HCT116 (cell line): ENCODE measurements around the gene PAQR6. TPM values are rescaled to one million over a fixed set of nuclear protein-coding genes. Genes with fewer than 3 reads are reported as not detected.

Source experiments
- ATAC-seq: fragments of 200-7000 bp; cut with Tn5 transposase; 2 replicates; pipeline ENCODE4 v1.9.1; 2020; ENCODE audit warnings: mild to moderate bottlenecking, moderate library complexity
- BruUV-seq: library from RNA; stranded (reverse); fragments of 400-500 nt; replicated peaks from 2 replicates; lab custom pipeline; 2021; lab: Mats Ljungman, UMichigan
- CTCF ChIA-PET: fragments of 300-600 bp; sonication (Branson Sonifier 250); formaldehyde crosslinking; loops from one replicate; lab custom pipeline; 2021; ENCODE audit warnings: antibody characterized with exemption; lab: Charles Lee
- POLR2A ChIA-PET: fragments of 300-600, 350-600 bp; sonication (Branson Sonifier 250); formaldehyde crosslinking; loops from one replicate; lab custom pipeline; 2021; ENCODE audit warnings: antibody characterized with exemption; lab: Charles Lee
- RAD21 ChIA-PET, 2 experiments: fragments of 300-600 bp; sonication (Branson Sonifier 250); formaldehyde crosslinking; loops; one replicate each; lab custom pipeline; 2023; ENCODE audit warnings: low total read pairs in 2 of 2; ENCODE audit not compliant: uncharacterized antibody in 2 of 2, unreplicated experiment in 2 of 2, low non-redundant PET in 1 of 2; lab: Charles Lee
- DNase-seq: peaks from one replicate; pipeline ENCODE4 v3.0.0-alpha.2; 2010; ENCODE audit warnings: low read depth, low spot score
- H2AFZ ChIP-seq: fragments of 200-600 bp; shearing (Covaris generic), sonication (generic); 2 replicates; pipeline ENCODE4 v1.6.1; 2017; ENCODE audit warnings: low read depth, mixed run types, mixed read lengths, antibody characterized with exemption, low read length; ENCODE audit not compliant: poor library complexity, severe bottlenecking
- H3K27ac ChIP-seq: 2 replicates; pipeline ENCODE4 v1.5.1; 2012; ENCODE audit warnings: low read depth, low read length
- H3K27me3 ChIP-seq: fragments of 200-600 bp; sonication (generic); 2 replicates; pipeline ENCODE4 v1.6.1; 2016; ENCODE audit warnings: mixed run types, low read length, mixed read lengths; ENCODE audit not compliant: insufficient read depth
- H3K36me3 ChIP-seq, 2 experiments: fragments of 200-500 bp in 1 of 2; fragments of 200-600 bp in 1 of 2; sonication (Bioruptor generic) in 1 of 2; sonication (generic) in 1 of 2; 2 replicates each; pipeline versions ENCODE4 v1.5.1 to v1.6.1; 2014 to 2016; ENCODE audit warnings: low read length in 2 of 2, inconsistent platforms in 1 of 2, mixed read lengths in 1 of 2, mixed run types in 1 of 2; ENCODE audit not compliant: insufficient read depth in 2 of 2, control insufficient read depth in 1 of 2
- H3K4me1 ChIP-seq, 2 experiments: fragments of 200-600 bp in 1 of 2; sonication (generic) in 1 of 2; 2 replicates each; pipeline versions ENCODE4 v1.5.1 to v1.6.1; 2012 to 2017; ENCODE audit warnings: low read length in 2 of 2, inconsistent platforms in 1 of 2, mild to moderate bottlenecking in 1 of 2, mixed read lengths in 1 of 2, mixed run types in 1 of 2, moderate library complexity in 1 of 2; ENCODE audit not compliant: insufficient read depth in 2 of 2, control insufficient read depth in 1 of 2
- H3K4me2 ChIP-seq: fragments of 200-600 bp; sonication (generic); 2 replicates; pipeline ENCODE4 v1.6.1; 2017; ENCODE audit warnings: mixed run types, low read length, mixed read lengths
- H3K4me3 ChIP-seq, 2 experiments: fragments of 200-600 bp in 1 of 2; sonication (generic) in 1 of 2; replicated peaks in 1 of 2; 2 replicates each; pipeline ENCODE4 v1.5.1; 2011 to 2016; ENCODE audit warnings: low read length in 2 of 2, control low read depth in 1 of 2, low read depth in 1 of 2, mild to moderate bottlenecking in 1 of 2, mixed read lengths in 1 of 2, mixed run types in 1 of 2
- H3K79me2 ChIP-seq: fragments of 200-600 bp; sonication (generic); 2 replicates; pipeline ENCODE4 v1.6.1; 2017; ENCODE audit warnings: mild to moderate bottlenecking, mixed run types, low read length, moderate library complexity, mixed read lengths; ENCODE audit not compliant: insufficient read depth
- H3K9ac ChIP-seq: fragments of 200-600 bp; sonication (generic); 2 replicates; pipeline ENCODE4 v1.6.1; 2016; ENCODE audit warnings: low read length, mixed read lengths
- H3K9me2 ChIP-seq: fragments of 200-600 bp; sonication (generic), shearing (Covaris generic); 2 replicates; pipeline ENCODE4 v1.6.1; 2017; ENCODE audit warnings: mixed run types, mild to moderate bottlenecking, moderate library complexity; ENCODE audit not compliant: insufficient read depth
- H3K9me3 ChIP-seq, 2 experiments: fragments of 200-500 bp in 1 of 2; fragments of 200-600 bp in 1 of 2; sonication (Bioruptor generic) in 1 of 2; sonication (generic) in 1 of 2; 2 replicates each; pipeline ENCODE4 v1.6.1; 2014 to 2017; ENCODE audit warnings: low read length in 2 of 2, mixed read lengths in 2 of 2, inconsistent platforms in 1 of 2, low read depth in 1 of 2, mild to moderate bottlenecking in 1 of 2, mixed run types in 1 of 2, moderate library complexity in 1 of 2; ENCODE audit not compliant: control insufficient read depth in 1 of 2, insufficient read depth in 1 of 2
- H4K20me1 ChIP-seq: fragments of 200-600 bp; sonication (generic), shearing (Covaris generic); 2 replicates; pipeline ENCODE4 v1.6.1; 2017; ENCODE audit warnings: mixed run types, mild to moderate bottlenecking, moderate library complexity; ENCODE audit not compliant: insufficient read depth
- CBX3 ChIP-seq: IDR thresholded peaks from 2 replicates; pipeline ENCODE4 v1.6.1; 2012; ENCODE audit warnings: low read depth
- CTCF ChIP-seq, 3 experiments: fragments of 200-600 bp in 1 of 3; sonication (generic) in 1 of 3; IDR thresholded peaks in 2 of 3; conservative IDR thresholded peaks in 1 of 3; 2 replicates each; pipeline ENCODE4 v1.5.1; 2012 to 2017; ENCODE audit warnings: low read depth in 2 of 3, low read length in 2 of 3, antibody characterized with exemption in 1 of 3, borderline replicate concordance in 1 of 3, control low read depth in 1 of 3, mild to moderate bottlenecking in 1 of 3, mixed read lengths in 1 of 3, mixed run types in 1 of 3, moderate library complexity in 1 of 3; ENCODE audit not compliant: insufficient read depth in 1 of 3
- ELF1 ChIP-seq: IDR thresholded peaks from 2 replicates; pipeline ENCODE4 v1.6.1; 2012; ENCODE audit warnings: low read depth, borderline replicate concordance
- EZH2 ChIP-seq: fragments of 200-600 bp; sonication (generic); IDR thresholded peaks from 2 replicates; pipeline ENCODE4 v1.6.1; 2017; ENCODE audit warnings: antibody characterized with exemption, mixed run types
- EZH2phosphoT487 ChIP-seq: fragments of 200-600 bp; IDR thresholded peaks from 2 replicates; pipeline ENCODE4 v1.6.1; 2018; ENCODE audit warnings: antibody characterized with exemption, borderline replicate concordance
- FOSL1 ChIP-seq: IDR thresholded peaks from 2 replicates; pipeline ENCODE4 v1.6.1; 2012; ENCODE audit warnings: low read depth
- JUND ChIP-seq: IDR thresholded peaks from 2 replicates; pipeline ENCODE4 v1.6.1; 2012
- POLR2A ChIP-seq: IDR thresholded peaks from 2 replicates; pipeline ENCODE4 v1.7.0; 2011; ENCODE audit warnings: borderline replicate concordance; ENCODE audit not compliant: insufficient read depth, insufficient read length; ENCODE audit errors: extremely low read depth
- POLR2AphosphoS5 ChIP-seq: IDR thresholded peaks from 2 replicates; pipeline ENCODE4 v1.6.1; 2011; ENCODE audit warnings: mild to moderate bottlenecking, low read depth, low read length, moderate library complexity
- REST ChIP-seq: IDR thresholded peaks from 2 replicates; pipeline ENCODE4 v1.6.1; 2012; ENCODE audit warnings: low read depth
- SIN3A ChIP-seq: IDR thresholded peaks from 2 replicates; pipeline ENCODE4 v1.6.1; 2012; ENCODE audit warnings: low read depth
- SP1 ChIP-seq: IDR thresholded peaks from 2 replicates; pipeline ENCODE4 v1.6.1; 2012; ENCODE audit warnings: low read depth
- SRF ChIP-seq: IDR thresholded peaks from 2 replicates; pipeline ENCODE4 v1.6.1; 2012; ENCODE audit warnings: low read depth
- YY1 ChIP-seq: IDR thresholded peaks from 2 replicates; pipeline ENCODE4 v1.6.1; 2011; ENCODE audit warnings: low read length, low read depth, moderate library complexity, mild to moderate bottlenecking; ENCODE audit not compliant: insufficient replicate concordance; ENCODE audit errors: extremely low read depth
- ZBTB33 ChIP-seq: IDR thresholded peaks from 2 replicates; pipeline ENCODE4 v1.6.1; 2011; ENCODE audit warnings: mild to moderate bottlenecking, low read length, moderate library complexity; ENCODE audit not compliant: insufficient replicate concordance; ENCODE audit errors: extremely low read depth
- ZFX ChIP-seq: fragments of 450-650 bp; IDR thresholded peaks from 2 replicates; pipeline ENCODE4 v1.6.1; 2017
- ZNF274 ChIP-seq: fragments of 200-500 bp; sonication (Bioruptor generic); IDR thresholded peaks from 2 replicates; pipeline ENCODE4 v1.6.1; 2014; ENCODE audit warnings: mild to moderate bottlenecking, low read depth, low read length, inconsistent platforms
- intact Hi-C: fragments of 100-400 bp; cut with micrococcal nuclease; formaldehyde crosslinking; loops from 2 replicates; pipeline ENCODE4 v1.10.0; 2022
- total RNA-seq: library from RNA; stranded (reverse); gene quantifications from one replicate; pipeline ENCODE4 v1.2.1, GENCODE V29; 2021; ENCODE audit not compliant: unreplicated experiment

PAQR6 gene
- total RNA-seq, 1 experiment from 2014 or later = 10.9 TPM

GRCh38 chr1:156263288-156263655 is 15.4 kb upstream of the PAQR6 start:
- Histone ChIP-seq H3K36me3 (peaks cover 68 to 83% of the 10 kb centered on the region in 2 experiments), H3K9me3 (no peaks in the 10 kb centered on the region), H3K27me3 (no peaks in the 10 kb centered on the region), H3K9me2 (no peaks in the 10 kb centered on the region), H4K20me1 (no peaks in the 10 kb centered on the region; the same call in 1 of the 2 replicates), H3K4me2 (peak overlapping the region; percentile 43; the same call in 1 of the 2 replicates), H3K9ac (no peak overlapping the region), H2AFZ (no peak overlapping the region), H3K27ac (0 out of 2 replicates have a peak overlapping the region, but pooled peaks have one; percentile 10), H3K79me2 (peaks cover 15% of the 10 kb centered on the region; the same call in 1 of the 2 replicates), H3K4me3 (no peak overlapping the region), H3K4me1 (peaks cover 0 to 16% of the 10 kb centered on the region in 2 experiments; a peak in 2 of 4 replicates)
- TF ChIP-seq ELF1 (no peak), SIN3A (no peak), POLR2AphosphoS5 (no peak), ZBTB33 (no peak), JUND (no peak), REST (no peak), POLR2A (no peak), ZNF274 (no peak), CBX3 (no peak), CTCF (IDR thresholded peaks at IDR 0.05 in 2 of 3, conservative IDR thresholded peaks at IDR 0.05 in 1 of 3; ENCODE audit: borderline replicate concordance in 1 of 3, insufficient read depth in 1 of 3, low read depth in 2 of 3, low read length in 2 of 3) (no peak), ZFX (no peak), YY1 (no peak), FOSL1 (no peak), SRF (no peak), EZH2phosphoT487 (no peak), EZH2 (no peak), SP1 (no peak)
- DNase-seq (no peak), ATAC-seq (no peak)
- ChIA-PET RAD21 (no interaction called here), POLR2A (no interaction called here), CTCF (no interaction called here)
- no TSS peak for BruUV-seq
- intact Hi-C loops = no loop called here
